Activated naive CD4-positive, alpha-beta T cell treated with anti-CD3 and anti-CD28 coated beads, Interleukin-2, amount 50 U/mL, for 72 hours (primary cell): ENCODE data around the gene NF2. TPM values are rescaled to one million over a fixed set of nuclear protein-coding genes. Genes with fewer than 3 reads are reported as not detected.

ENCODE experiments used
- ATAC-seq, 2 donors: fragments of 150-1000 bp; cut with Tn5 transposase; 2 replicates each; pipeline ENCODE4 v1.10.0; 2021; ENCODE audit warnings: mild to moderate bottlenecking in 2 of 2, moderate library complexity in 2 of 2
- DNase-seq, 2 donors: peaks; one replicate each; pipeline ENCODE4 v3.0.0; 2021 to 2022; ENCODE audit warnings: low spot score in 2 of 2
- H3K27ac Mint-ChIP-seq, 2 donors: one replicate each; pipeline ENCODE4 v1.8.0; 2022; ENCODE audit warnings: mild to moderate bottlenecking in 2 of 2, mixed read lengths in 2 of 2
- H3K36me3 Mint-ChIP-seq, 2 donors: one replicate each; pipeline ENCODE4 v1.8.0; 2022; ENCODE audit warnings: mixed read lengths in 2 of 2
- H3K9me3 Mint-ChIP-seq, 2 donors: one replicate each; pipeline ENCODE4 v1.8.0; 2022; ENCODE audit warnings: mixed read lengths in 2 of 2
- total RNA-seq, 2 donors: library from RNA; stranded (reverse); gene quantifications; one replicate each; pipeline ENCODE4 v1.2.3, GENCODE V29; 2022

NF2 gene
- total RNA-seq, 2 donors from 2014 or later = 30.6 to 45.0 TPM

DNA sequence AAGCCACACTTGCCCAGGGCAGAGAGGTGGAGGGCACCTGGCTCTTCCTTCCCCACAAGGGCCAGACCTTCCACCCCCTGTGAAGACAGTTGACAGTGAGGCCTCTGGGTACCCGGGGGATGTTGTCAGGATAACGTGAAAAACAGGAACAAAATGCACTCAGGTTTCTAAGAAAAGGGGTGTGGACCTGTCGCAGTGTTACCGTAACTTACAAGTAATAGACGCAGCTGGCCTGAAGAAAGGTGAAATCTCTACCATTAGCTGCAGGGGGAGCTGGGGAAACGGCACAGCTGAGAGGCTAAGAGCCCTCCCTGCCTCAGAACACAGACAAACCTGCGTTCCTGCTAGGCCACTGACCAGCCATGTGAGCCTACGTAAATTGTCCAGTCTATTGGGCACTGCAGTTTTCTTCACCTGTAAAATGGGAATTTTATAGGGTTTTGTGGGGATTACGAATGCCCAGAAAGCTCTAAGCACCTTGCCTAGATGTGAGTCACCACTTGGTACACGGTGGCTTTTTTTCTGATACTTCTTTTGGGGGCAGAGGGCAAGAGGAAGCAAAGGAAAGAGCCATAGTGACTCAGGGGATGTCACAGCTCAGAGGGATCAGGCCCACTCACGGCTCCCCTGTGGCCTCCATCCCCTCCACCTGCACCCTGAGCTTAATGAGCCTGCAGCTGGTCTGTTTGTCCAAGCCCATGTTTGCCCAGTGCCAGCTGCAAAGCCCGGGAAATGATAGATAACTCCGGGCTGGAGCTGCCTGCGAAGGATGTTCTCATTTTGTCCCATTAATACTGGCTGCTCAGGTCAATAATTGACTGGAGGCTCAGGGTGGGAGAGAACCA, 97.9 kb downstream of the NF2 start:
- H3K9me3 Mint-ChIP-seq = no peaks in the 10 kb centered on the region
- ATAC-seq = peak; percentile 51 to 72
- no peaks in the 10 kb centered on the region for H3K36me3 Mint-ChIP-seq
- peak in 1 of 2 donors; percentile 28 for DNase-seq
- H3K27ac Mint-ChIP-seq = peak overlapping the region in 1 of 2 donors; percentile 35

DNA sequence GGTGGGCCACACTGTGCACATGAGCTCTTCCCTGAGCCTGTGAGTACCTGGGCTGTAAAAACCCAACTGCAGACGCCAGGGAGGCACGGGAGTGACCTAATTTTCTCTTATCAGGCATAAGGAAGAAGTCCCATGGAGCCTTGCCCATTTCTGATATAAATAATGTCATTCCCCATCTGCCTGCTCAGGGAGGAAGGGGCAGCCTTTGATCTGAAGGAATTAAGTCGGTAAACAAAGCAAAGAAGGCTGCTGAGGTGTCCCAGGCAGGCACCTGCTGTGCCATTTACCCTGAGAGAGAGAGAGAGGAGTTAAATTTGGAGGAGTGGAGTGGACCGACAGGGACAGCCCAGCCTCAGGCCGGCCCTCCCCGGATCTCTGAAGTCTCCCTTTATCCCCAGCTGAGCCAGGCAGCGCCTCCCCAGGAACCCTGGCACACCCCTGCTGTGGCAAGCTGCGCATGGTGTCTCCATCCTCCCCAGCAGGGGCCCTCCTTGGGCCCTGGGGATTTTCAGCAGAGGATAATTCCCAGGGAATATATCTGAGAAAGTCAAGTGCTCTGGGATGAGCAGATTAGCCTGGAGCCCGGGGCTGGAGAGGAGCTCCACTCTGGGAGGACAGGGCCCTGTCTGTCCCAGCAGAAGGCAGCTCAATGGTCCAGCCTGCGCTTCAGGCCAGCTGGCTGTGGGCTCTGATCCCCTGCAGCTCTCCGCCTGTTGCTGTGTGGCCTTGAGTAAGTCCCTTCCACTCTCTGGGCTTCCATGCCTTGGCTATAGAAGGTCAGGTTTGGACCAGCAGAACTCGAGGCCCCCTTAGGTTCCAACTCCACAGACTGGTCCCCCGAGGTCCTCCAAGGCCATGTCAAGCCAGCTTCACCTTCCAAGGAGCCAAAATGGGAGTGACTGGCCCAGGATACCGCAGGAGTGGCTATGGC, 98.8 kb downstream of the NF2 start:
- H3K9me3 Mint-ChIP-seq = no peaks in the 10 kb centered on the region
- peak in 1 of 2 donors; percentile 12 for ATAC-seq
- peak overlapping the region in 1 of 2 donors; percentile 79 for H3K27ac Mint-ChIP-seq
- DNase-seq = no peak
- H3K36me3 Mint-ChIP-seq = no peaks in the 10 kb centered on the region

DNA sequence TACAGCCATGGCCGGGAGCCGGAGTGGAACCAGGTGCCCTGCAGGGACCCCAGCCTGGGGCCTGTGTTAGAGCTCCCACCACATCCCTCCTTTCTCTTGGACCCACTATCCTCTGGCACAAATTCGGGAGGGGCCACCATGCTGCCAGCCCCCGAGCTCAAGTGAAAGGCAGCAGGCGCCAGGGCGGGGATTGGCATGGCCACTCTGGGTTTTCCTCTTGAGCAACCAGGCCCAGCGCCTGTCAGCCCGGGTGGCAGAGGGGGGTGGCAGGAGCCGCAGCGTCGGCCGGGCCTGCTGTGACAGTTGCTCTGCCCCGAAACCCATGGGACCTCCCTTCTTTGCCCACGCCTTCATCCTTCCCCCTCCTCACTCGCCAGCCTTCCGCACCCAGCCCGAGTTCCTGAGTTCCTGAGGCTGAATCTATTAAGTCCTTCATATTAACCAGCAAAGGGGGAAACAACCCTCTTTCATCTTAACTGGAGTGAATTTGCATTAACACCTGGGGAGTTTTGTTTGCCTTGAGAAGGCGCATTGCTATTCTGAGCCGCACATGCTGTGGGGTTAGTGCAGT, 99.6 kb downstream of the NF2 start:
- Mint-ChIP-seq H3K36me3 (no peaks in the 10 kb centered on the region), H3K9me3 (no peaks in the 10 kb centered on the region)
- ATAC-seq = no peak

DNA sequence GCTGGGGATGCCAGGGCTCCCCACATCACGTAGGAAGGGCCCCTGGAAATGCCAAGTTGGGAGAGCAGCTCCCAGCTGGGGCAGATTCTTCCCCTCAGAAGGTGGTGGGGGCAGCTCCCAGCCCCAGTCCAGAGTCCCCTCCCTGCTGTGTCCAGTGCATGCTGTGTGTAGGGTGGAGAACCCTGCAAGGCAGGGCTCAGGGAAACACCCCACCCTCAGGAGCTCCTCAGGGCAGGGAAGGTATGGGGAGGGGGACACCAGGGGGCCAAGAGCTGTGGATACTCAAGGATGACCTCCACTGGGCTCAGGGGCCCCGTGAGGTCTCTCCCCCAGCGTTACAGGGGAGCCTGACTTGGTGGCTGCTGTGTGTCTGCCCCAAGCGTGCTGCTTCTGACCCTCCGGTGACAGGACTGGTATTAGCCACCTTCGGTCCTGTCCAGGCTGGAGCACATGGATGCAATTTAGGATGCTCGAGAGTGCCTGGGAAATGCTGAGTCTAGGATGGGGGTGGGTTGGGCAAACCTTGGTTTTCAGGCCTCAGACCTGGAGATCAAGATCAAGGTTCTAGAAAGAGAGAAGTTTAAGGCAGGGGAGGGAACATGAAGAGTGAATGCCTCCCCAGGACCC, 100.2 kb downstream of the NF2 start:
- H3K9me3 Mint-ChIP-seq = no peaks in the 10 kb centered on the region
- H3K36me3 Mint-ChIP-seq = no peaks in the 10 kb centered on the region
- DNase-seq (no peak), ATAC-seq (no peak)
- H3K27ac Mint-ChIP-seq = no peak overlapping the region

More for the DNA sequence above, 99.6 kb downstream of the NF2 start:
- no peak for DNase-seq
- H3K27ac Mint-ChIP-seq = no peak overlapping the region

DNA sequence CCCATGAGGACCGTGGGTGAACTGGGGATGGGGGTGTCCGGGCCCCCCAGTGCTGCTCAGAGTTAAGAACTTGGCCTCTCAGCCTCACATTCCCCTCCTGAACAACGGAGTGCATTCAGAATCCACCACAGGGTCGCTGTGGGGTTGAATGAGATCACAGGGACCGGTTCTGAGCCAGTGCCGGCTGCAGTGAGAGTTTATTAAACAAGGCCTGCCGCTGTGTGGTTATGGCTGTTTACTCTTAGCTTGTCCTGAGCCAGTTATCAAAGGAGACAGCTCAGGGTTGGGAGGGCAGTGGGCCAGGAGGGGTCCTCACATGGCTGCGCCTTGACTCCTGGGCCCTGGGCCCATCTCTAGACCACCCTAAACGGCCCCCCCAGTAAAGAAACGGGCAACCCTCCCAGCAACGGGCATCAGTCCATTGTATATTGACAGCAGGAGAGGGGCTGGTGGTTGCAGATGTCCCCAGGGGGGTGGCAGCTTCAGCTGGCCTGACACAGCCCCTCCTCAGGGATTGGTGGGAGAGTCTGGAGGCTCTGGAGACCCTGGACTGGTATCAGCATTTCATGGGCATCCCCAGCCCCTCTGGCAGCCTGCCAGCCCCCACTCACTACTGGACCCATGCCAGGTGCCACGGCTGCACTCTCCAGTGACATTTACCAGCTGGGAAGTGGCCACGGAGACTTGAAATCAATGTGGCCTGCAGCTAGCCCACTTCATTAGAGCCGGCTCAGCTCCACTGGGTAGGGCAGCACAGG, 101.3 kb downstream of the NF2 start:
- DNase-seq (no peak), ATAC-seq (no peak)
- Mint-ChIP-seq H3K27ac (no peak overlapping the region), H3K36me3 (no peaks in the 10 kb centered on the region), H3K9me3 (no peaks in the 10 kb centered on the region)

DNA sequence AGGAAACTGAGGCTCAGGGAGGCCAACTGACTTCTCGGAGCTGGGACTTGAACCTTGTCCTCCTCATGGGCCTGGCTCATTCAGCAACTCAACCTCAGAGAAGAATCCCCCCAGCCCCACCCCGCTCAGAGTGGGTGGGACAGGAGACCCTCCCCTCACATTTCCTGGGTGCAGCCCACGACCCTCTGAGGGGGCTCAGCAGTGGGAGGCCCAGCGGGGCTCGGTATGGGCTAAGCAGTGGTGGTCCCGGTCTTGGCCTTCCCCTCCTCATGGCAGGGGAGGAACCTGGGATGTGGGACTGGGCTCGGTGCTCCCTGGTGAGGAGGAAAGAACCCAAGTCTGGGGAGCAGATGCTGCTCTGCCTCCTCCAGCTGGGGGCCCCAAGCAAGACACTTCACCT, 102.2 kb downstream of the NF2 start:
- Mint-ChIP-seq H3K36me3 (no peaks in the 10 kb centered on the region), H3K9me3 (no peaks in the 10 kb centered on the region), H3K27ac (no peak overlapping the region)
- no peak for DNase-seq
- ATAC-seq = no peak

DNA sequence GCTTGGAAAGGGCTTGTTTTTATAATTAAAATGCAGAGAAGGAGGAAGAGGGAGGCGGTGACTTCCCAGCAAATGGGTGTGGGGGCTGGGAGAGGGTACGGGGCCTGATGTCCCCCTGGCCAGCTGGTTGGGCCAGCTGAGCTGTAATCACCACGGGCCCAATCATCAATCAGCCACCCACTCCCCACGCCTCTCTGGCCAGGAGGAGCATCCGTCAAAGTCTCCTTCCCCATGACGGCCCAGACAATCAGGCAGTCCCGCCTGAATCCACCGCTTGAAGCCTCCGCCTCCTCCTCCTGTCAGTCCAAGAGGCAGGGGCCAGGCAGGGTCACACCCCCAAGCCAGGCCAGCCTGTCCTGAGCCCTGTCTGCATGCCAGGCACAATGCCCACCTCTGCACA, 103.1 kb downstream of the NF2 start:
- Mint-ChIP-seq H3K9me3 (no peaks in the 10 kb centered on the region), H3K27ac (no peak overlapping the region)
- no peak for ATAC-seq

DNA sequence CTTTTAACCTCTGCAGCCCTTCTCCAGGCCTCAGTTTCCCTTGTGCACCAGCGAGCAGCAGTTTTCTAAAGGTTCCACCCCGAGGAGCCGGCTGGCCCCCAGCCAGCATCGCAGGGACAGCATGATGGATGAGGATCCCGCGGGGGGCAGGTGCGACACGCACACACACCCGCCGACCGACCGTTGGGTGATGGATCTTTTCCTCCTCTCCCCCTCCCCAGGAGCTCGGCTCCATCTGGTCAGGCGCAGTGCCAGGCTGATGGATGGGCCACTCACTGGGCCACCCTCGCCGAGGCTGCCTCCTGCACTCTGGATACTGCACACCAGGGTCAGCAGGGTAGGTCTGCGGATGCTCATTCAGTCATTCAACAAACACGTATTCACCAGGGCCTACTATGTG, 103.6 kb downstream of the NF2 start:
- ATAC-seq (no peak), DNase-seq (no peak)
- H3K27ac Mint-ChIP-seq = no peak overlapping the region
- no peaks in the 10 kb centered on the region for H3K9me3 Mint-ChIP-seq
- no peaks in the 10 kb centered on the region for H3K36me3 Mint-ChIP-seq

More for the DNA sequence above, 103.1 kb downstream of the NF2 start:
- DNase-seq = no peak
- no peaks in the 10 kb centered on the region for H3K36me3 Mint-ChIP-seq

DNA sequence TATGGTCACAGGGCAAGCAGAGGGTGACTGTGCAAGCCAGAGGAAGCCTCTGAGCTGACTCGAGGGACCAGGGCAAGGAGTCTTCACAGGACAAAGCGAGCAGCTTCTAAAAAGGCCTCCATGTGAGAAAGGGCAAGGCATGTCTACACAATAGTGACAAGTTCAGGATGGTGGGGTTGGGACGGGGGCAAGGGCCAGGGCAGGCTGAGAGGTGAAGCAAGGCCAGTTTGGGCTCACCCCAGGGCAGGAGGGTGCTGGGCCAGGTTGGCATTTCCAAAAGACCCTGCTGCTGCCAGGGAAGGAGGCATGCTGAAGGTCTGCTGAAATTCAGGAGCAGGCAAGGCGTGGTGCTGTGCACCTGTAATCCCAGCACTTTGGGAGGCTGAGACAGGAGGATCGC, 104.0 kb downstream of the NF2 start:
- no peaks in the 10 kb centered on the region for H3K9me3 Mint-ChIP-seq
- peak overlapping the region in 1 of 2 donors; percentile 33 for H3K27ac Mint-ChIP-seq
- ATAC-seq (peak in 1 of 2 donors; percentile 16), DNase-seq (no peak)
- no peaks in the 10 kb centered on the region for H3K36me3 Mint-ChIP-seq

DNA sequence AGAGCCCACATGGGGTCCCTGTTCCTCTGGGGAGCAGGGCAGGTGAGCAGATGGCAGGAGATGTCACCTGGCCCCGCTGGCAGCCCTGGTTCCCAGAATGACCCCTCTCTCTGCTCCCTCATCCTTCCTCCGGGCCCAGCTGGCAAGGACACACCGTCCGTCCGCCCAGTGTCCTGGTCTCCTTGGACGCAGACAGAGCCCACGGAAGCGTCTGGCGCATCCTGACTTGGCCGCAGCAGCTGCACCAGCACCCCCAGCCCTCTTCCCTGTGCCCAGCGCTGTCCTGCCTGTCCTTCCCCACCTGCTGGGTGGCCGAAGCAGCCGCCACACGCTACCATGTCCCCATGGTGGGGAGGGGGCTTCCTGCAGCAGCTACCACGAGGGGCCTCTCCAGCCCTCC, 106.8 kb downstream of the NF2 start:
- Mint-ChIP-seq H3K27ac (no peak overlapping the region), H3K36me3 (no peaks in the 10 kb centered on the region), H3K9me3 (no peaks in the 10 kb centered on the region)
- ATAC-seq (no peak), DNase-seq (no peak)

DNA sequence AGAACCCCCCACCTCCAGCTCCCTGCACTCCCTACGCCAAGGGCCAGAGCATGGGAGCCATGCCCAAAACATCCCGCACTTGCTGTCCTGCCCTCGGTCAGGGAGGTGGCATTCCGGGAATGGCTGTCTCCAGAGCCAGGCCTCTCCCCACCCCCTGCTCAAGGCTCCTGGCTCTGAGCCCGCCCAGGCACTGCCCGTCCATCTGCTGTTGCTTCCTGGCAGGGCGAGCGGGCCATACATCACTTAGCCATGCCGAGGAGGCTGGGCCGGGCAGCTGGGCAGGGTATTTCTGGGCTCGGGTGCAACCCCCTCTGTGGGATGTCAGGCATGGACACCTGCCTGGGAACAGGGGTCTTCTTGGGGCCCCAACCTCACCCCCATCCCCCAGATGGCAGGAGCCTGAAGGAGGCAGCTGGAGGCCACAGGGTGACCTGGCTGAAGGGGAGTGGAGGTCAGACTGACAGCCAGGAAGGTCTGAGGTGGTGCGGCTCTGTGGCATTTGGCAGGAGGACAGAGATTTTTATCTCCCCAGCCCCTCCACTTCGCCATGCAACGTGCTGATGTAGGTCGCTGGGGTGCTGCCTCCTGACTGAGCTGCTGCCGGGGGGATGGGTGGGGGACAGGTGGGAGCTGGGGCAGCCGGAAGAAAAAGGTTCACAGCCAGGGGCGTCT, 107.6 kb downstream of the NF2 start:
- Mint-ChIP-seq H3K36me3 (no peaks in the 10 kb centered on the region), H3K27ac (no peak overlapping the region), H3K9me3 (no peaks in the 10 kb centered on the region)
- ATAC-seq (no peak), DNase-seq (no peak)

DNA sequence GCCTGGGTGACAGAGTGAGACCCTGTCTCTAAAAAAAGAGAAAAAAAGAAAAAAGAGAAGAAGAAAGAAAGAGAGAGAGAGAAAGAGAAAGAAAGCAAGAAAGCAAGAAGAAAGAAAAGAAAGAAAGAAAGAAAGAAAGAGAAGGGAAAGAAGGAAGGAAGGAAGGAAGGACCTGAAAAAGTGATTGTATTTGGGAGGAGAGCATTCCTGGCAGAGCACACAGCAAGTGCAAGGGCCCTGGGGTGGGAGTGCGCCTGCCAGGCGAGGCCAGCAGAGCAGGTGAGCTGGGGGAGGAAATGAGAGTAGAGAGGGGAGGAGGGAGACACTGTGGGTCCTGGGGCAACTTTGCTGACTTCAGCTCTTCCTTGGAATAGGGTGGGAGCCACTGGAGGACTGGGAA, 108.7 kb downstream of the NF2 start:
- DNase-seq (no peak), ATAC-seq (no peak)
- Mint-ChIP-seq H3K36me3 (no peaks in the 10 kb centered on the region), H3K9me3 (no peaks in the 10 kb centered on the region), H3K27ac (peak overlapping the region; percentile 24 to 48)

DNA sequence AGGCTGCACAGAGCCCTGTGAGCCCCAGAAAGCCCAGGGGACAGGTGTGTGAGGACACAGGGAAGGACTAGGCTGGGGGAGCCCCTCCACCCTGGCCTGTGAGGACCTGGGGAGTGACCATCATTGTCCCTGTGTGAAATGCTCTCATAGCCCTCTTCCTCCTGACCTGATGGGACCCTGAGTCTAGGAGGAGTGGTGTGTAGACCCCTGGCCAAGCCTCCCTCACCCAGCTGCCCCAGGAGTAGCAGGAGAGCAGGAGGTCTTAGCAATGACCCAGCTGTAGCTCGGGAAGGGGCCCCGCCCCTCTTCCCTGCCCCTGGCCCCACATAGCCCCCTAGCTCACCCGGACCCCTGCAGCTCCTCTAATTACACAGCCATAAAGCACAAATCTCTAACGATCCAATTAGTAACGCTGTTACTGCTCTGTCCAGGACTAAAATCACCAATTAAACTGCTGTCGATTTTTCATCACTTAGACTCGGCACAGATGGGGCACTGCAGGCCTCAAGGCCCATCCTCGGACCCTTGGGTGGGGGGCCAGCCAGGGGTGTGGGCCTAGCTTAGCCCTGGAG, 109.8 kb downstream of the NF2 start:
- Mint-ChIP-seq H3K36me3 (no peaks in the 10 kb centered on the region), H3K9me3 (no peaks in the 10 kb centered on the region), H3K27ac (no peak overlapping the region)
- no peak for DNase-seq
- ATAC-seq = no peak

DNA sequence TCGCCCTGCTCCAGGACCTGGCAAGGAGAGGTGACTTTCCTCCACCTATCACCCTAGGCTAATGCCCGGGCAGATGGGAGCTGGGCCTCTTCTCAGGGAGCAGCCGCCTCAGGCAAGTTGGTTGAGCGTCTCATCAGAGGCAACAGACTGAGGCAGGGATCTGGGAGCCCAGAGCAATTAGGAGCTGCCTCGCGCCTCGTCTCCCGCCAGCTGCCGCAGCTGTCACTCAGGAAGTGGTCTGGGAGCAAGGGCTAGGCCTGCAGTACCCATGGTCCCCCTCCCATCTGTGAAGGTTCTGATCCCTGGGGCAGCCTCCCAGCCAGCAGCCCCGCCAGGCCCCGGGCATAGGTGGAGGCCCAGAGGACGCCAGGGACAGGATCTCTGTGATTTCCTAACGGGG, 111.8 kb downstream of the NF2 start:
- Mint-ChIP-seq H3K27ac (no peak overlapping the region), H3K9me3 (no peaks in the 10 kb centered on the region), H3K36me3 (no peaks in the 10 kb centered on the region)
- DNase-seq (no peak), ATAC-seq (no peak)

DNA sequence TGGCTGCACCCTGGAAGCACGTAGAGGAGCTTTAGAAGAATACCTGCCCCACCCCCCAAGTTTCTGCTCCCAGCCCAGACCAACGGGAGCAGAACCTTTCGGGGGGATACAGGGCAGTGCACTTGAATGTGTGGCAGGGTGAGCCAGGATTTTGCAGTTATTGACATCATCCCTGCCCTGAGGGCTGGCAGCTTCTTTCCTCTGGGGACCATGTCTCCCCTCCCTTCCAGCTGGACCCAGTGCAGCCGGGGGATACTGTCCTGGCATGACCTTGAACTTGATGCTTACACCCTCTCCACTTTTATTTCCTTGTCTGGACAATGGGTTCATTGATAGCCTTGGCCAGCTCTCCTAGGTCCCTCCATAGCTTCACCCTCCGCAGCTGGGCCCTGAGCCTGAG, 112.3 kb downstream of the NF2 start:
- Mint-ChIP-seq H3K9me3 (no peaks in the 10 kb centered on the region), H3K27ac (no peak overlapping the region), H3K36me3 (no peaks in the 10 kb centered on the region)
- no peak for DNase-seq
- ATAC-seq = no peak
